GM10847 (cell line): ENCODE measurements around the gene SASS6.

Source experiments
- POLR2A ChIP-seq: IDR thresholded peaks from 2 replicates; pipeline ENCODE4 v1.6.1; 2011; ENCODE audit not compliant: insufficient read length; ENCODE audit errors: extremely low read depth

The SASS6 gene

GRCh38 chr1:100130552-100131077 lies 2.1 kb downstream of the SASS6 start:
- no peak for TF ChIP-seq POLR2A

GRCh38 chr1:100127226-100127625 lies 5.5 kb downstream of the SASS6 start:
- TF ChIP-seq POLR2A: no peak

GRCh38 chr1:100122177-100122576 lies 10.6 kb downstream of the SASS6 start:
- no peak for TF ChIP-seq POLR2A

GRCh38 chr1:100115524-100115923 lies 17.2 kb downstream of the SASS6 start:
- no peak for TF ChIP-seq POLR2A

GRCh38 chr1:100109554-100110066 lies 23.1 kb downstream of the SASS6 start:
- TF ChIP-seq POLR2A: no peak

GRCh38 chr1:100107696-100108095 lies 25.0 kb downstream of the SASS6 start:
- no peak for TF ChIP-seq POLR2A

GRCh38 chr1:100101564-100101963 lies 31.2 kb downstream of the SASS6 start:
- TF ChIP-seq POLR2A: no peak

- no peak for TF ChIP-seq POLR2A
These were observed 32.5 kb downstream of the SASS6 start for GRCh38 chr1:100100202-100100601.

GRCh38 chr1:100090471-100090870 lies 42.3 kb downstream of the SASS6 start:
- no peak for TF ChIP-seq POLR2A

- TF ChIP-seq POLR2A: no peak
These were observed 43.6 kb downstream of the SASS6 start for GRCh38 chr1:100089082-100089481.

GRCh38 chr1:100087396-100087795 lies 45.3 kb downstream of the SASS6 start:
- TF ChIP-seq POLR2A: no peak

GRCh38 chr1:100080331-100080730 lies 52.4 kb downstream of the SASS6 start:
- TF ChIP-seq POLR2A: no peak

- TF ChIP-seq POLR2A: no peak
These were observed 55.2 kb downstream of the SASS6 start for GRCh38 chr1:100077531-100077930.

- no peak for TF ChIP-seq POLR2A
These were observed 56.0 kb downstream of the SASS6 start for GRCh38 chr1:100076744-100077143.

GRCh38 chr1:100076319-100076718 lies 56.4 kb downstream of the SASS6 start:
- TF ChIP-seq POLR2A: no peak

- TF ChIP-seq POLR2A: no peak
These were observed 57.0 kb downstream of the SASS6 start for GRCh38 chr1:100075773-100076172.
